ENCODE results near the gene SYNPO2L.

GRCh38 chr10:73628405-73628804, 27.4 kb downstream of the SYNPO2L start:
- no peak for TF ChIP-seq CTCF (IDR thresholded peaks at IDR 0.05)
- TF ChIP-seq POLR2A (IDR thresholded peaks at IDR 0.05): no peak
